Right lung (tissue), 5 donors: ENCODE data around the gene SUSD1. TPM values are rescaled to one million over a fixed set of nuclear protein-coding genes. Genes with fewer than 3 reads are reported as not detected.
"Not testable (repeated sequence)": the region's sequence is repeated elsewhere in the genome, so short reads cannot be mapped to it uniquely, and the experiment has no call there.

Experiments used
- DNase-seq, 2 donors: peaks; one replicate each; pipeline ENCODE4 v3.0.0-alpha.2; 2013
- polyA plus RNA-seq, 5 donors: library from polyadenylated mRNA; unstranded; fragments of 120-200 nt; gene quantifications; one replicate each; pipeline versions ENCODE4 v1.2.1 to v1.2.3, GENCODE V29; 2013; ENCODE audit warnings: inconsistent platforms in 1 of 5, low replicate concordance in 1 of 5; ENCODE audit not compliant: insufficient read length in 5 of 5, insufficient read depth in 1 of 5

Gene SUSD1
- polyA plus RNA-seq, 5 donors: 26.4 to 35.9 (median 30.2) TPM

- DNase-seq: no peak
Observed at GRCh38 chr9:112130997-112131396, 44.1 kb downstream of the SUSD1 start.

- DNase-seq: no peak
Observed at GRCh38 chr9:112130347-112130746, 44.8 kb downstream of the SUSD1 start.

GRCh38 chr9:112129246-112129645, 45.9 kb downstream of the SUSD1 start:
- DNase-seq: no peak

- DNase-seq: not testable (repeated sequence)
Observed at GRCh38 chr9:112128399-112128798, 46.7 kb downstream of the SUSD1 start.

GRCh38 chr9:112127281-112127680, 47.8 kb downstream of the SUSD1 start:
- DNase-seq: no peak

- DNase-seq: no peak
Observed at GRCh38 chr9:112125951-112126388, 49.1 kb downstream of the SUSD1 start.

GRCh38 chr9:112124156-112124555, 50.9 kb downstream of the SUSD1 start:
- no peak for DNase-seq

- no peak for DNase-seq
Observed at GRCh38 chr9:112121633-112122032, 53.5 kb downstream of the SUSD1 start.

- DNase-seq: no peak
Observed at GRCh38 chr9:112120439-112120925, 54.6 kb downstream of the SUSD1 start.

GRCh38 chr9:112120030-112120341, 55.1 kb downstream of the SUSD1 start:
- DNase-seq: no peak

GRCh38 chr9:112119225-112120029, 55.7 kb downstream of the SUSD1 start:
- DNase-seq: peak; percentile 72

- no peak for DNase-seq
Observed at GRCh38 chr9:112118009-112118408, 57.1 kb downstream of the SUSD1 start.

GRCh38 chr9:112115970-112116753, 58.9 kb downstream of the SUSD1 start:
- no peak for DNase-seq

GRCh38 chr9:112115109-112115508, 60.0 kb downstream of the SUSD1 start:
- DNase-seq: no peak

- DNase-seq: no peak
Observed at GRCh38 chr9:112112941-112113681, 62.0 kb downstream of the SUSD1 start.

- DNase-seq: no peak
Observed at GRCh38 chr9:112112519-112112918, 62.6 kb downstream of the SUSD1 start.

GRCh38 chr9:112111461-112111860, 63.6 kb downstream of the SUSD1 start:
- no peak for DNase-seq

GRCh38 chr9:112110777-112111113, 64.4 kb downstream of the SUSD1 start:
- DNase-seq: no peak

GRCh38 chr9:112110094-112110776, 64.9 kb downstream of the SUSD1 start:
- no peak for DNase-seq

- no peak for DNase-seq
Observed at GRCh38 chr9:112104901-112105300, 70.2 kb downstream of the SUSD1 start.

GRCh38 chr9:112104401-112104800, 70.7 kb downstream of the SUSD1 start:
- DNase-seq: no peak

- DNase-seq: no peak
Observed at GRCh38 chr9:112103405-112103804, 71.7 kb downstream of the SUSD1 start.
